Activated CD8-positive, alpha-beta memory T cell treated with anti-CD3 and anti-CD28 coated beads, Interleukin-2, amount 10 ng/mL, durations not matched to agents 7 days and 5 days (primary cell): ENCODE measurements around the gene CBFB. TPM values are rescaled to one million over a fixed set of nuclear protein-coding genes. Genes with fewer than 3 reads are reported as not detected.

Source experiments
- ATAC-seq: fragments of 150-1000 bp; cut with Tn5 transposase; one replicate; pipeline ENCODE4 v1.10.0; 2021; ENCODE audit warnings: moderate library complexity
- CTCF ChIA-PET: fragments of 350-600 bp; sonication (Branson Sonifier 250); formaldehyde crosslinking; loops from one replicate; lab custom pipeline; 2021; ENCODE audit warnings: antibody characterized with exemption; lab: Charles Lee
- DNase-seq: peaks from one replicate; pipeline ENCODE4 v3.0.0-alpha.2; 2020
- H3K27ac Mint-ChIP-seq: one replicate; pipeline ENCODE4 v1.8.0; 2021; ENCODE audit warnings: mild to moderate bottlenecking, mixed read lengths
- H3K27me3 Mint-ChIP-seq: one replicate; pipeline ENCODE4 v1.8.0; 2021; ENCODE audit warnings: mixed read lengths
- H3K36me3 Mint-ChIP-seq: one replicate; pipeline ENCODE4 v1.8.0; 2021; ENCODE audit warnings: mild to moderate bottlenecking, mixed read lengths
- H3K4me1 Mint-ChIP-seq: one replicate; pipeline ENCODE4 v1.8.0; 2021; ENCODE audit warnings: mixed read lengths
- H3K4me3 Mint-ChIP-seq: one replicate; pipeline ENCODE4 v1.8.0; 2021; ENCODE audit warnings: mild to moderate bottlenecking, moderate library complexity, mixed read lengths
- H3K9me3 Mint-ChIP-seq: one replicate; pipeline ENCODE4 v1.8.0; 2022; ENCODE audit warnings: low read depth, mixed read lengths
- total RNA-seq, 2 experiments: library from RNA; stranded (reverse); gene quantifications; one replicate each; pipeline ENCODE4 v1.2.3, GENCODE V29; 2021

Gene CBFB
- total RNA-seq, 2 experiments from 2014 or later: 180 to 196 TPM

DNA sequence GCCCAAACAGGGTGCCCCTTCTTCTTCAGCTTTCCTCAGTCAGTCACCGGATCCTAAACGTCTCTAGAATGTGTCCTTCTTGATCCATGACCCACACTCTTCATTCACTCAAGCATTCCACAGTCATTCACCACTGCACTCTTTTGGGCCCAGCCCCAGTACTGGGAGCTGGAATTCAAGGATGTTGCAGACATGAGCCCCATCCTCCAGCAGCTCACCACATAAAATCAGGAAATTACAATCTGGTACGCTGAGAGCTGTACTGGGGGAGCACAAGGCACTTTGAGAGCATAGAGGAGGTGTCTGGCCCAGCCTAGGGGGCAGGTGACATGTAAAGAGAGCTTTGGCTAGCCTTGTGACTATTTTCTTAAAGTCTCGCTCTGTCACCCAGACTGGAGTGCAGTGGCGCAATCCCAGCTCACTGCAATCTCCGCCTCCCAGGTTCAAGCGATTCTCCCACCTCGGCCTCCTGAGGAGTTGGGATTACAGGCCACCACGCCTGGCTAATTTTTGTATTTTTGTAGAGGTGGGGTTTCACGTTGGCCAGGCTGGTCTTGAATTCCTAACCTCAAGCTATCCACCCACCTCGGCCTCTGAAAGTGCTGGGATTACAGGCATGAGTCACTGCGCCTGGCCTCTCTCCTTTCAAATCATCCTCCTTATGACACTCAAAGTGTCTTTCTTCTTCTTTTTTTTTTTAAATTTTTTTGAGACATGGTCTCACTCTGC lies 21.9 kb upstream of the CBFB start:
- CTCF ChIA-PET: interaction anchor here (0.8 to 21.0 kb wide), 6 partner anchors 9 to 174 kb away, joined by 3 to 395 read pairs (median 3); partner anchors contain the start of genes B3GNT9, FBXL8, HSF4 and TRADD
- Mint-ChIP-seq H3K27ac (peak overlapping the region; percentile 9), H3K9me3 (no peaks in the 10 kb centered on the region), H3K36me3 (no peaks in the 10 kb centered on the region), H3K4me1 (peaks cover 25% of the 10 kb centered on the region), H3K4me3 (no peak overlapping the region), H3K27me3 (no peaks in the 10 kb centered on the region)
- DNase-seq (no peak), ATAC-seq (no peak)

DNA sequence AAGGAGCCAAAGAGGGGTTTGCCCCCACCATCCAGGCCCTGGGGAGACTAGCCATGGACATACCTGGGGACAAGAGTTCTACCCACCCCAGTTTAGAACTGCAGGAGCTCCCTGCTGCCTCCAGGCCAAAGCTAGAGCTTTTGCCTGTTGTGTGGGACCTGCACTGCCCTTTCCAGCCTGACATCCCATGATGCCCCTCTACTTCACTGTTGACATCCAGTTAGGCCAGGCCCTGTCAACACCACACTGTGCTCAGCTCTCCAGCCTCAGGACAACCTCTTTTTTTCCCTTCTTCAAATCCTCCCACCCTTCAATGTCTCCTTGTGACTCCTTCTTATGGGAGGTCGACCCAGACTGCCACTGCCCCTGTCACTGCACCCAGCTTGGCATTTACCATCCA lies 19.8 kb upstream of the CBFB start:
- Mint-ChIP-seq H3K9me3 (no peaks in the 10 kb centered on the region), H3K27ac (peak overlapping the region; percentile 36), H3K36me3 (no peaks in the 10 kb centered on the region), H3K27me3 (no peaks in the 10 kb centered on the region), H3K4me1 (peaks cover 30% of the 10 kb centered on the region), H3K4me3 (no peak overlapping the region)
- ATAC-seq (no peak), DNase-seq (no peak)
- CTCF ChIA-PET: interaction anchor here (21.0 kb wide), 1 partner anchor 149 kb away, joined by 395 read pairs; the partner anchor contains the start of genes B3GNT9, FBXL8, HSF4 and TRADD

- no peak overlapping the region for H3K27ac Mint-ChIP-seq
These were observed 17.7 kb upstream of the CBFB start for GRCh38 chr16:67011274-67011673.

DNA sequence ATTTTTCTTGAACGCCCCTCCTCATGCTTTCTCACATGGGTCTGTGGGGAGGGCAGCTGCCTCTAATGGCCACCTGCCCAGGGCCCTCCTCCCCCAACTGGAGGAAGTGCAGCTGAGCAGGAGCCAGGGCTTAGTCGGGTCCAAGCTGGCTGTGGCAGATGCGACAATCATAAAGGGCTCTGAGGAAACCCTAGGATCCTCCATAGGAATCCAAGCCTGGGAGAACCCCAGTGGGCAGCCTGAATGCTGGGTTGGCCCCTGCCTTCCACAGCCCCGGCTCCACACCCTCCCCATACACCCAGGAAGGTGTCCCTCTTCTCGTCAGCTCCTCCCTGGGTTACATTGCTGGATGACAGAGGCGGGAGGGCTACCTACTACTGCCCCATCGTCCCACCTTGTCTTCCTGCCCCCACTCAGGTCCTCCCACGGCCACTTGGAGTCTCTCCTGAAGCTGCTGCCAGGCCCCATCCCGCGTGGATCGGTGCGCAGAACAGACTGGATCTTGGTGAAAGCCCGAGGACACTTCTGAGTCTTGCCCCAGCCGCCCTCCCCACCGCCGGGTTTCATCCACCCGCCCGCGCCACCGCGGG lies 15.6 kb upstream of the CBFB start:
- DNase-seq: no peak
- peaks cover 57% of the 10 kb centered on the region for H3K4me1 Mint-ChIP-seq

More at GRCh38 chr16:67011274-67011673, 17.7 kb upstream of the CBFB start:
- no peaks in the 10 kb centered on the region for H3K27me3 Mint-ChIP-seq
- no peaks in the 10 kb centered on the region for H3K36me3 Mint-ChIP-seq
- H3K4me3 Mint-ChIP-seq: no peak overlapping the region
- peaks cover 47% of the 10 kb centered on the region for H3K4me1 Mint-ChIP-seq
- DNase-seq (no peak), ATAC-seq (no peak)
- H3K9me3 Mint-ChIP-seq: no peaks in the 10 kb centered on the region
- CTCF ChIA-PET: interaction anchor here (0.8 to 21.0 kb wide), 7 partner anchors 9 to 147 kb away, joined by 3 to 395 read pairs (median 41); partner anchors contain the start of genes B3GNT9, CBFB, CES3 and FBXL8

GRCh38 chr16:67013823-67014633 lies 14.9 kb upstream of the CBFB start:
- ATAC-seq: peak; percentile 69
- peak overlapping the region; percentile 92 for H3K27ac Mint-ChIP-seq
- no peaks in the 10 kb centered on the region for H3K36me3 Mint-ChIP-seq
- CTCF ChIA-PET: interaction anchor here (0.6 to 21.0 kb wide), 30 partner anchors 12 to 184 kb away, joined by 3 to 395 read pairs (median 4); partner anchors contain the start of genes B3GNT9, CBFB, CES3 and CES4A
- peaks cover 55% of the 10 kb centered on the region for H3K4me1 Mint-ChIP-seq
- peak overlapping the region; percentile 83 for H3K4me3 Mint-ChIP-seq
- H3K27me3 Mint-ChIP-seq: no peaks in the 10 kb centered on the region
- H3K9me3 Mint-ChIP-seq: no peaks in the 10 kb centered on the region
- DNase-seq: peak; percentile 90

More for the DNA sequence above, 15.6 kb upstream of the CBFB start:
- Mint-ChIP-seq H3K4me3 (peak overlapping the region; percentile 83), H3K27me3 (no peaks in the 10 kb centered on the region), H3K36me3 (no peaks in the 10 kb centered on the region), H3K27ac (peak overlapping the region; percentile 77), H3K9me3 (no peaks in the 10 kb centered on the region)
- CTCF ChIA-PET: interaction anchor here (0.6 to 21.0 kb wide), 28 partner anchors 11 to 185 kb away, joined by 3 to 395 read pairs (median 6); partner anchors contain the start of genes B3GNT9, CBFB, CES3 and CES4A
- ATAC-seq: no peak

DNA sequence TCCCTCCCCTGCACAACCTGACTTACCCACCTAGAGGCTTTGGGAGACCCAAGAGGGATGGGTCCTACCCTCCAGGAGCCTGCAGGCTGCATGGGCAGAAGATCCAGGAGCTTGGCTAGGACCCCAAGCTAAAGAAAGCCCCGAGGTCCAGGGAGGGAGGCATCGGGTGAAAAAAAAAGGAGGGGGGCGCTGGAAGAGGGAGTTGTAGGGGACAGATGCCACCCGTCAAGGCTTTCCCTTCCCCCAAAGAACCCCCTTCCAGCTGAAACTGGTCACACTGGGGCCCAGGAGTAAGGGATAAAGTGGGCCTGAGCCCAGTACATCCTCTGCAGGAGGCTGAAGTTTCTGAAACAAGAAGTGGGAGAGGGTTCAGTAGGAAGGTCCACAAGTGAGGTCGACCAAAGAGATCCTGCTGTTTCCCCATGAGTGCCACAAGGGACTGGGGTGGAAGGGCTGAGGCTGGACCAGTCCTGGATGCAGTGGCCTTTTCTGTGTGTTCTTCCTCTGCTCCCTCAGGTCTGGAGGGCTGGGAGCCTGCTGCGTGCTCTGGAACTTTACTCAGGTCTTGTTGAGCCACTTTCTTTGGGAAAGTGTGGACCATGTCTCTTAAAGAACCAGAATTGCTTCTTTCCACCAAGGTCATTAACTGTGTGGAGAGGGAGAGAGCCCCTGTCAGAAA lies 14.2 kb upstream of the CBFB start:
- Mint-ChIP-seq H3K36me3 (no peaks in the 10 kb centered on the region), H3K9me3 (no peaks in the 10 kb centered on the region), H3K27me3 (no peaks in the 10 kb centered on the region), H3K4me1 (peaks cover 51% of the 10 kb centered on the region), H3K27ac (peak overlapping the region; percentile 92), H3K4me3 (peak overlapping the region; percentile 79)
- ATAC-seq (no peak), DNase-seq (no peak)
- CTCF ChIA-PET: interaction anchor here (0.7 to 21.0 kb wide), 20 partner anchors 12 to 170 kb away, joined by 3 to 395 read pairs (median 7); partner anchors contain the start of genes B3GNT9, CBFB, CES3 and CES4A

DNA sequence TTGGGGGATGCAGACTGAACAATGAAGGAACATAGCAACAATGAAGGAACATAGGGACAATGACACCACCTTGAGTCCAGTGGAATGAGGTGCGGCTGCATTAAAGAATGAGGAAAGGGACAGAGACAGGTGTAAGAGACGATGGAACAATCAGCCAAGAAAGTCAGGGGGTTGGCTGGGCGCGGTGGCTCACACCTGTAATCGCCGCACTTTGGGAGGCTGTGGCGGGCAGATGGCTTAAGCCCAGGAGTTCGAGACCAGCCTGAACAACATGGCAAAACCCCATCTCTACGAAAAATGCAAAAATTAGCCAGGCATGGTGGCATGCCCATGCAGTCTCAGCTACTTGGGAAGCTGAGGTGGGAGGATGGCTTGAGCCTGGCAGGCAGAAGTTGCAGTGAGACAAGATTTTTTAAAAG lies 13.6 kb upstream of the CBFB start:
- no peaks in the 10 kb centered on the region for H3K9me3 Mint-ChIP-seq
- no peak for DNase-seq
- no peaks in the 10 kb centered on the region for H3K27me3 Mint-ChIP-seq
- ATAC-seq: no peak
- H3K27ac Mint-ChIP-seq: peak overlapping the region; percentile 92
- H3K4me1 Mint-ChIP-seq: peaks cover 51% of the 10 kb centered on the region
- peak overlapping the region; percentile 79 for H3K4me3 Mint-ChIP-seq
- CTCF ChIA-PET: interaction anchor here (1.3 to 21.0 kb wide), 7 partner anchors 11 to 384 kb away, joined by 3 to 395 read pairs (median 9); partner anchors contain the start of genes B3GNT9, CES3, FBXL8 and HSF4
- H3K36me3 Mint-ChIP-seq: no peaks in the 10 kb centered on the region

DNA sequence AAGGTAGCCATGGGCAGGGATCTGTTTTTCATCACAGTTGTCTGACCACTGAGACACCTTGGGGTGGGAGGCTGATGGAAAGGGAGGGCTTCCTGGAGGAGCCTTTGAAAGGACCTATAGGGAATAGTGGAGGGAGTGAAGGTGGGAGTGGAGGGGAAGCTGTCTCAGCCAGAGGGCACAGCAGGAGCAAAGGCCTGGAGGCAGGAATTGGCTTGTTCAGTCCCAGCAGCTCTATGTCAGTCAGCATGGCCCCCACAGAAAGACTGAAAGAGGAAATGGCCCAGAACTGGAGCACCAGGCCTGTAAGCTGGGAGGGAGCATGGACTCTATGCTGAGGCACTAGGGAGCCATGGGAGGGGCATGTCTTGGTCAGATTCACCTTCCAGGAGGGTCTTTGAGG lies 12.8 kb upstream of the CBFB start:
- Mint-ChIP-seq H3K36me3 (no peaks in the 10 kb centered on the region), H3K4me1 (peaks cover 45% of the 10 kb centered on the region), H3K27me3 (no peaks in the 10 kb centered on the region), H3K4me3 (no peak overlapping the region), H3K9me3 (no peaks in the 10 kb centered on the region), H3K27ac (peak overlapping the region; percentile 32)
- CTCF ChIA-PET: interaction anchor here (1.3 to 21.0 kb wide), 11 partner anchors 9 to 383 kb away, joined by 3 to 395 read pairs (median 9); partner anchors contain the start of genes B3GNT9, CES3, FBXL8 and HSF4
- ATAC-seq: no peak
- no peak for DNase-seq

DNA sequence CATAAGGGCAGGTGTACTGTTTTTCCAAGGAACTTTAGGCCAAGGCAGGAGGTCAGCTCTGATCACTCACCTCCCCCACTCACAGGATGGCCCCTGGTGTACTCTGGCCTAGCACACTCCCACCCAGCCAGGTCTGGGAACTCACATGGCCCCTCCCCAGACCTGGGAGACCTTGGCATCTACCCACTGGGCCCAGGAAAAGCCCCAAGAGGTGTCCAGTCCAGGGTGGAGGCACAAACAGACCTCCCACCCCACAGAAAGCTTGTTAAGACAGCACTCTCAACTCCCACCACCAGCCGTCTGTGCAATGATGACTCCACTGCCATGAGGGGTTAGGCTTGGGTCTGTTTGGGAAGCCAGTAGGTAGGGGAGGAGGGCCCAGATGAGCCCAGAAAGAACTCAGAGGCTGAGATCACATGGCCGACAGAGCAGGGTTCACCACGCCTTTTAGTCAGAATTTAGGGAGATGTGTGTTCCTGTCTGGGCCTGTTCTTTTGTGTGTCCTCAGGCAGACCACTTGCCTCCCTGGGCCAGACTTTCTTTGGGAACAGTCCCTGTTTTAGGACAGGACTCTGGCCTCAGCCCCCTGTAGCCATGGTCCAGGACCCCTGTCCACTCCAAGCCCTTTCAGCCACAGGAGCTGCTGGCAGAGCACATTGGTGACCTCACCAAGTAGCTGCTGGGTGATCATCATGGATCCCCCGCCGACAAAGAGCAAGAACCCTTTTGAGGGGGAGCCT lies 12.1 kb upstream of the CBFB start:
- peaks cover 40% of the 10 kb centered on the region for H3K4me1 Mint-ChIP-seq
- ATAC-seq (no peak), DNase-seq (no peak)
- H3K27me3 Mint-ChIP-seq: no peaks in the 10 kb centered on the region
- H3K27ac Mint-ChIP-seq: no peak overlapping the region
- H3K36me3 Mint-ChIP-seq: no peaks in the 10 kb centered on the region
- no peaks in the 10 kb centered on the region for H3K9me3 Mint-ChIP-seq
- CTCF ChIA-PET: interaction anchor here (0.6 to 21.0 kb wide), 26 partner anchors 10 to 383 kb away, joined by 3 to 395 read pairs (median 9); partner anchors contain the start of genes B3GNT9, CBFB, CES3 and FBXL8
- H3K4me3 Mint-ChIP-seq: no peak overlapping the region

- no peak overlapping the region for H3K4me3 Mint-ChIP-seq
- H3K4me1 Mint-ChIP-seq: peaks cover 37% of the 10 kb centered on the region
- H3K36me3 Mint-ChIP-seq: no peaks in the 10 kb centered on the region
- CTCF ChIA-PET: interaction anchor here (0.6 to 21.0 kb wide), 47 partner anchors 10 to 322 kb away, joined by 3 to 395 read pairs (median 5); partner anchors contain the start of genes B3GNT9, CBFB, CES3 and CES4A
- no peak for DNase-seq
- H3K9me3 Mint-ChIP-seq: no peaks in the 10 kb centered on the region
- no peak for ATAC-seq
- peak overlapping the region; percentile 46 for H3K27ac Mint-ChIP-seq
- H3K27me3 Mint-ChIP-seq: no peaks in the 10 kb centered on the region
These were observed 11.6 kb upstream of the CBFB start for GRCh38 chr16:67017421-67017750.

GRCh38 chr16:67017810-67018488 lies 11.0 kb upstream of the CBFB start:
- DNase-seq: peak; percentile 94
- Mint-ChIP-seq H3K27me3 (no peaks in the 10 kb centered on the region), H3K4me3 (no peak overlapping the region), H3K27ac (peak overlapping the region; percentile 46), H3K36me3 (no peaks in the 10 kb centered on the region), H3K9me3 (no peaks in the 10 kb centered on the region), H3K4me1 (peaks cover 41% of the 10 kb centered on the region)
- peak; percentile 86 for ATAC-seq
- CTCF ChIA-PET: interaction anchor here (0.6 to 21.0 kb wide), 56 partner anchors 11 to 463 kb away, joined by 3 to 395 read pairs (median 5); partner anchors contain the start of genes ATP6V0D1, B3GNT9, CBFB and CES3
